GM18520 (cell line): ENCODE measurements around the gene GLYATL1B.
"Not testable (repeated sequence)": the region's sequence is repeated elsewhere in the genome, so short reads cannot be mapped to it uniquely, and the experiment has no call there.

Experiments
- ATAC-seq: cut with Tn5 transposase; IDR thresholded peaks from one replicate; pipeline ENCODE4 v1.9.1; 2021; ENCODE audit not compliant: unreplicated experiment

Gene GLYATL1B, protein sequence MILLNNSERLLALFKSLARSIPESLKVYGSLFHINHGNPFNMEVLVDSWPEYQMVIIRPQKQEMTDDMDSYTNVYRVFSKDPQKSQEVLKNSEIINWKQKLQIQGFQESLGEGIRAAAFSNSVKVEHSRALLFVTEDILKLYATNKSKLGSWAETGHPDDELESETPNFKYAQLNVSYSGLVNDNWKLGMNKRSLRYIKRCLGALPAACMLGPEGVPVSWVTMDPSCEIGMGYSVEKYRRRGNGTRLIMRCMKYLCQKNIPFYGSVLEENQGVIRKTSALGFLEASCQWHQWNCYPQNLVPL

GRCh38 chr11:59086007-59086406 lies at the start of gene GLYATL1B:
GLYATL1B (plus strand) TSS chr11:59086307; CDS start chr11:59086307, 0 bp downstream.
- ATAC-seq, result not testable (repeated sequence)

DNA sequence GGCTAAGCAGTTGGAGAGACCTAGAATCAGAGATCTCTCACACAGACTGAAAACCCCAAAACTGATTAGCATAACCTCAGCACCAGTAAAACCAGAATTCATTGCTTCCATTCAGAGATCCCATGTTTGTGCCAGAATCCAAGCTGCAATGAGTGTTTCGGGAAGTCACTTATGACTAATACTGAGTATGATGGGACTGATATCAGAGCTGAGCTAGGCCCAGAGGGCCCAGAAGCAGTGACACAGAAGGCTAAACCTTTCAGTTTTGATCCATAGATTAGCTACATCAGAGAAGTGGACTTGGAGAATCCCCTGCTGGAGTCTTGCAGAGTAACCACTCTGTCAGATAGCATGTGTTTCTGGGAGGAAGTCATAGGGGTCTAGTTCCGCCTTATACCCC lies 49.6 kb upstream of the GLYATL1B start:
- not testable (repeated sequence) for ATAC-seq

DNA sequence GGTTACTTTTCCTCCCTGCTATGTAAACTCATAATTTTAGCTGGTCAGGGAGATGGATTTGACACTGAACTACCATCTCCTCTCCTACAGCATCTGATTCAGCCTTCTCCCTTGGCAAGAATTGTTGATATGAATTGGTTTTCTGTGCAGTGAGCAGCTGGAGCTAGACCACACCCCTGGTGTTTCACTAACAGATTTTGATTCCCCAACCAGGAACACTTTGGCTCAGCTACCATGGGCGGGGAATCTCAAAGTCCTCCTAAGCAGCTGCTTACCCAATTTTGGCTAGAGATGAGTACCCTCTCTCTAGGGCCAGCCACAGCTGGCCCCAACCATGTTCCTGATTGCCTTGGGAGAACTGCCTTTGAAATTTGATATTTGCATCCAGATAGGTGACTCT lies 48.7 kb upstream of the GLYATL1B start:
- not testable (repeated sequence) for ATAC-seq

GRCh38 chr11:59040607-59041006 lies 45.5 kb upstream of the GLYATL1B start:
- no peak for ATAC-seq

DNA sequence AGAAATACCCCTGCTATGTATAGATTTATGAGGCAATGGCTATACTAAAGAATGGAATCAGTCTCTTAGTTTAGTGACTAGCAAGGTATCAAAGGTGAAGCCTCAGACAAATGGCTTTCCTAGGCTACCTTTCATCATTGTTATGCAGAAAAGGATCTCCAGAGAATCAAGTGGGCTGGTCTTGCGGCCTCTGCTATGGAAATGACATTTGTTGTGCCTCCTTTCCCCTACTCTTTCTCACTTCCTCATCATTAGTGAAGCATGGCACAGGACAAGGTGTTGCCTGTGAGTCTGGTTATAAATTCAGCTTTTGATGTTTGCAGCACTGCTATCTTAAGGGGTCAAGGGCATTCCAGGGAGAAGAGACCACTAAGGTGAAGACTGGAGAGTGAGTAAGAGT lies 34.7 kb upstream of the GLYATL1B start:
- ATAC-seq, result peak; percentile 62

- not testable (repeated sequence) for ATAC-seq
Measured at GRCh38 chr11:59052355-59052754, 33.8 kb upstream of the GLYATL1B start.

GRCh38 chr11:59053387-59053786 lies 32.7 kb upstream of the GLYATL1B start:
- ATAC-seq, result peak; percentile 56

GRCh38 chr11:59058120-59059033 lies 27.7 kb upstream of the GLYATL1B start:
- peak; percentile 78 for ATAC-seq

- ATAC-seq, result not testable (repeated sequence)
Measured at GRCh38 chr11:59060096-59060495, 26.0 kb upstream of the GLYATL1B start.

- no peak for ATAC-seq
Measured at GRCh38 chr11:59062602-59063529, 23.2 kb upstream of the GLYATL1B start.

DNA sequence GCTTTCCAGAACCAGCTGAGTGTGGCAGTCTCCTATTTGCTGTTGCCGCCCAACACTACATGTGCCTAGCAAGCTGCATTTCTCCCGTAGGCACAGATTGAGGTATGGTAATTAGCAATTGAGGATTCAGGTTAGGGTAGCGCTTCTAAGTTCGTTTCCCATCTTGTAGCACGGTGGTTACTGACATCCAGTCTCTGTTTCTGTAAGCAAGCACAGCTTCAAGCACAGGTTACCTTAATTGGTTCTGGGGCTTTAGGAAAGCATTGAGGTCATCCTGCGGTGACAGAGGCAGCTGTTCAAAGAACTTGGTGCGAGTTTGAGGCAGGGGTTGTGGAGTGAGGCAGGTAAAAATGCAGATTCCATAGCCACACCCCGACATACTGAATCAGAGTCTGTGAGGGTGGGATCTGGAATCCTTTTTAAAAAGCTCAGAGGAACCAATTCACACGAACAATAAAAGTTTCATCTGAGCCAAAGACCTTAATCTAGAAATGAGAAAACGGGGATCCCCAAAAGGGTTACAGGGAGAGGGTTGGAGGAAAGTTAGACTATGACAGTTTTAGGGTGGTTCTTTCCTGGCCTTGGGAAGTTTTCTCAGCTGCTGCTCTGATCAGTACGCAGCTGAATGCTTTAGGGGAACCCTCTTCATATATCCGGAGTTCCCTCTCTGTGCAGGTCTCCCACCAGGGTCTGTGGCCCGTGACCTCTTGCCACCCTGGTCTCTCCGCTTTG lies 21.9 kb upstream of the GLYATL1B start:
- not testable (repeated sequence) for ATAC-seq

- no peak for ATAC-seq
Measured at GRCh38 chr11:59069087-59069486, 17.0 kb upstream of the GLYATL1B start.

DNA sequence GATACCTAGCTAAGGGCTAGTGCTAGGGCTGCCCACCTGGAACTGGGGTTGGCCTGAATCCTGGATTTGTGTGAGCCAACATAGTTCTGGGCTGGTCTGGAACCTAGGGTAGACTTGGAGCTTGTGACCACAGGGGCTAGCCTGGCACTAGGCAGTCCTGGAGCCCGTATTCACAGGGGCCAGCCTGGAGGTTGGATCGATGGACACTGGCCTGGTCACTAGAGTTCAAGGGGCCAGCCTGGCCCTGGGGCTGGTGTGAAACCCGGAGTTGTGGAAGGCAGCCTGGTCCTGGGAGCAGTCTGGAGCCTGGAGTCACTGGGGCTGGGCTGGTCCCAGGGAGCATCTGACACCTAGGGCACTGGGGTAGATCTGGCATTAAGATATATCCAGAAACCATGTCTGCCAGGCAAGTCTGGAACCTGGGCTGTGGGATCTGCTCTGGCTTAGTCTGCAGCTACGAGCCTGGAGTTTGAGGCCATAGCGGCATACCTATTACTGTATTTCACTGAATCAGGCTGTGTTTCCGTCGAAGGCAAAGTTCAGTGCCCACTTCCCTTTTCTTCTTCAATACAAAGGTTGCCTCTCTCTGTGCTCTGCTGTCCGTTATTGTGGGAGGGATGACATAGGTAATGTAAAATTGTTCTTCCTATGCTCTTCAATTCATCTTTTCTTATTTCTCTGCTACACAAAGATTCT lies 9.1 kb upstream of the GLYATL1B start:
- peak; percentile 82 for ATAC-seq

- no peak for ATAC-seq
Measured at GRCh38 chr11:59078435-59078834, 7.7 kb upstream of the GLYATL1B start.

GRCh38 chr11:59079086-59079485 lies 7.0 kb upstream of the GLYATL1B start:
- ATAC-seq, result no peak

- ATAC-seq, result not testable (repeated sequence)
Measured at GRCh38 chr11:59080421-59080820, 5.7 kb upstream of the GLYATL1B start.

DNA sequence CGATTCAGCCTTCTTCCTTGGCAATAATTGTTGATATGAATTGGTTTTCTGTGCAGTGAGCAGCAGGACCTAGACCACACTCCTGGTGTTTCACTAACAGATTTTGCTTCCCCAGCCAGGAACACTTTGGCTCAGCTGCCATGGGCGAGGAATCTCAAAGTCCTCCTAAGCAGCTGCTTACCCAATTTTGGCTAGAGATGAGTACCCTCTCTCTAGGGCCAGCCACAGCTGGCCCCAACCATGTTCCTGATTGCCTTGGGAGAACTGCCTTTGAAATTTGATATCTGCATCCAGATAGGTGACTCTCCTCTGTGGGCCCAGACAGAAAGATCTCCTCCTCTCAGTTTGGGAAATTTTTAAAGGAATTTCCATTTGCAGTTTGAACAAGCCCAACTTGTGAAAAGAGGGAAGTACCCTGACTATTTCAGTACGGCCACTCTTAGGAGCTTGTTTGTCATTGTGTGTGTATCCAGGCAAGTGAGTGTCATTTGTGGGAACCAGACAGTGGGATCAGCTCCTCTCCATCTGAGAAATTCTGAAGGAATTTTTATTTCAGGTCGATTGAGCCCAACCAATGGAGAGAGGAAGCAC lies 4.6 kb upstream of the GLYATL1B start:
- not testable (repeated sequence) for ATAC-seq

DNA sequence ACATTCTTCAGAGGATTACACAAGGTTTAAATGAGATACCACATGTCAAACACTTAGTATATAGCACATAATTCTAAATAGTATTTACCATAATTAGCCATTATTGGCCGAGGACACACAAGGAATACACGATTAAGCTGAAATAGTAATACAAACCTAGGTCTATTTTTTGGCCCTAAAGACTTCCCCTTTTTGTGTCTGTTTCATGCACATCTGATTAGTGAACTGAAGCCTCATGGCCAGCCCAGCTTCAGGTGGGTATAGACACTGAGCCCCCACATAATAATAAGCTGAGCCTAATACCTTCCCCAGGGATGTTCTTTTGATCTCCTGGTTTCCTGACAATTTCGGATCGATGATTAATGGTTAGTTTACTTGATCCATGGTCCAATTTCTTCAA lies 2.1 kb downstream of the GLYATL1B start:
- ATAC-seq, result no peak

DNA sequence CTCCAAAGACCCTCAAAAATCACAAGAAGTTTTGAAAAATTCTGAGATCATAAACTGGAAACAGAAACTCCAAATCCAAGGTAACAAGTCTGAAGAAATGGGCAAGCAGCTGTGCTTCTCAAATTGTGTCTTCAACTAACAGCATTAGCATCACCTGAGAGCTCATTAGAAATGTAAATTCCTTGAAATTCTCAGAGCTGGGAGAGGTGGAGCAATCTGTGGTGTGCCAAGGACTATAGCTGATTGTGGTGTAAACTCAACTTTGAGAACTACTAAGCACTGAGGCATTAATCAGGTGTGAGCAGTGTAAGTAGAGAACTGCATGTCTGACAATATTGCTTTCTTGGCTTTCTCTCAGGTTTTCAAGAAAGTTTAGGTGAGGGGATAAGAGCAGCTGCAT lies 7.5 kb downstream of the GLYATL1B start:
- ATAC-seq, result not testable (repeated sequence)
